Activated CD4-positive, alpha-beta T cell treated with anti-CD3 and anti-CD28 coated beads, Interleukin-2, amount 10 ng/mL, durations not matched to agents 24 days and 14 days (primary cell): ENCODE measurements around the gene ABHD6. TPM values are rescaled to one million over a fixed set of nuclear protein-coding genes. Genes with fewer than 3 reads are reported as not detected.
"Not testable (repeated sequence)": the region's sequence is repeated elsewhere in the genome, so short reads cannot be mapped to it uniquely, and the experiment has no call there.

Experiments used
- DNase-seq: peaks from one replicate; pipeline ENCODE4 v3.0.0; 2022
- H3K27ac Mint-ChIP-seq: one replicate; pipeline ENCODE4 v1.8.0; 2022; ENCODE audit warnings: mild to moderate bottlenecking, mixed read lengths
- H3K27me3 Mint-ChIP-seq: one replicate; pipeline ENCODE4 v1.8.0; 2022; ENCODE audit warnings: mixed read lengths
- H3K36me3 Mint-ChIP-seq: one replicate; pipeline ENCODE4 v1.8.0; 2022; ENCODE audit warnings: low read depth, mild to moderate bottlenecking, mixed read lengths
- H3K4me1 Mint-ChIP-seq: one replicate; pipeline ENCODE4 v1.8.0; 2021; ENCODE audit warnings: mixed read lengths
- H3K4me3 Mint-ChIP-seq: one replicate; pipeline ENCODE4 v1.8.0; 2022; ENCODE audit warnings: mild to moderate bottlenecking, moderate library complexity, mixed read lengths
- H3K9me3 Mint-ChIP-seq: one replicate; pipeline ENCODE4 v1.8.0; 2021; ENCODE audit warnings: mixed read lengths
- intact Hi-C: fragments of 100-400 bp; cut with micrococcal nuclease; formaldehyde crosslinking; loops from one replicate; pipeline ENCODE4 v1.15.1; 2023
- total RNA-seq: library from RNA; stranded (reverse); gene quantifications from 2 replicates; pipeline ENCODE4 v1.2.3, GENCODE V29; 2022

Gene ABHD6
- total RNA-seq, 1 donor from 2014 or later = 9.8 TPM

- H3K9me3 Mint-ChIP-seq = no peaks in the 10 kb centered on the region
- H3K36me3 Mint-ChIP-seq = peaks cover 2% of the 10 kb centered on the region
- H3K27ac Mint-ChIP-seq = no peak overlapping the region
- H3K4me3 Mint-ChIP-seq = no peak overlapping the region
- no peaks in the 10 kb centered on the region for H3K4me1 Mint-ChIP-seq
- intact Hi-C loops = no loop called here
- no peaks in the 10 kb centered on the region for H3K27me3 Mint-ChIP-seq
- no peak for DNase-seq
These were observed 50.6 kb downstream of the ABHD6 start for GRCh38 chr3:58288011-58288728.

DNA sequence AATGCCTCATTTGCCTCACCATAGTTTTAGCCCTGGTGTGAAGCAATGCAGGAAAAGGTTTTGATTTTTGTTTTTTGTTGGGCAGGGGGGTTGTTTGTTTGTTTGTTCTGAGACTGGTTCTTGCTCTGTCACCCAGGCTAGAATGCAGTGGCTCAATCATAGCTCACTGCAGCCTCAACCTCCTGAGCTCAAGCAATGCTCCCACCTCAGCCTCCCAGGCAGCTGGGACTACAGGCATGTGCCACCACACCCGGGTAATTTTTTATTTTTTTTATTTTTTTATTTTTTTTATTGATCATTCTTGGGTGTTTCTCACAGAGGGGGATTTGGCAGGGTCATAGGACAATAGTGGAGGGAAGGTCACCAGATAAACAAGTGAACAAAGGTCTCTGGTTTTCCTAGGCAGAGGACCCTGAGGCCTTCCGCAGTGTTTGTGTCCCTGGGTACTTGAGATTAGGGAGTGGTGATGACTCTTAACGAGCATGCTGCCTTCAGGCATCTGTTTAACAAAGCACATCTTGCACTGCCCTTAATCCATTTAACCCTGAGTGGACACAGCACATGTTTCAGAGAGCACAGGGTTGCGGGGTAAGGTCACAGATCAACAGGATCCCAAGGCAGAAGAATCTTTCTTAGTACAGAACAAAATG lies 51.5 kb downstream of the ABHD6 start:
- H3K4me1 Mint-ChIP-seq, intact Hi-C loops, H3K27ac Mint-ChIP-seq, H3K27me3 Mint-ChIP-seq, H3K4me3 Mint-ChIP-seq, H3K9me3 Mint-ChIP-seq, DNase-seq, H3K36me3 Mint-ChIP-seq: not testable (repeated sequence)

DNA sequence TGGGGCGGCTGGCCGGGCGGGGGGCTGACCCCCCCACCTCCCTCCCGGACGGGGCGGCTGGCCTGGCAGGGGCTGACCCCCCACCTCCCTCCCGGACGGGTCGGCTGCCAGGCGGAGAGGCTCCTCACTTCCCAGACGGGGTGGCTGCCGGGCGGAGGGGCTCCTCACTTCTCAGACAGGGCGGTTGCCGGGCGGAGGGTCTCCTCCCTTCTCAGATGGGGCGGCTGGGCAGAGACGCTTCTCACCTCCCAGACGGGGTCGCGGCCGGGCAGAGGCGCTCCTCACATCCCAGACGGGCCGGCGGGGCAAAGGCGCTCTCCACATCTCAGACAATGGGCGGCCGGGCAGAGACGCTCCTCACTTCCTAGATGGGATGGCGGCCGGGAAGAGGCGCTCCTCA lies 52.9 kb downstream of the ABHD6 start:
- H3K9me3 Mint-ChIP-seq, intact Hi-C loops, H3K27me3 Mint-ChIP-seq, H3K27ac Mint-ChIP-seq, H3K4me1 Mint-ChIP-seq, DNase-seq, H3K36me3 Mint-ChIP-seq, H3K4me3 Mint-ChIP-seq: not testable (repeated sequence)

GRCh38 chr3:58291671-58292338 lies 54.2 kb downstream of the ABHD6 start:
- no peaks in the 10 kb centered on the region for H3K27me3 Mint-ChIP-seq
- no peaks in the 10 kb centered on the region for H3K36me3 Mint-ChIP-seq
- intact Hi-C loops = no loop called here
- H3K4me1 Mint-ChIP-seq = no peaks in the 10 kb centered on the region
- no peak overlapping the region for H3K4me3 Mint-ChIP-seq
- no peaks in the 10 kb centered on the region for H3K9me3 Mint-ChIP-seq
- no peak overlapping the region for H3K27ac Mint-ChIP-seq
- DNase-seq = no peak

DNA sequence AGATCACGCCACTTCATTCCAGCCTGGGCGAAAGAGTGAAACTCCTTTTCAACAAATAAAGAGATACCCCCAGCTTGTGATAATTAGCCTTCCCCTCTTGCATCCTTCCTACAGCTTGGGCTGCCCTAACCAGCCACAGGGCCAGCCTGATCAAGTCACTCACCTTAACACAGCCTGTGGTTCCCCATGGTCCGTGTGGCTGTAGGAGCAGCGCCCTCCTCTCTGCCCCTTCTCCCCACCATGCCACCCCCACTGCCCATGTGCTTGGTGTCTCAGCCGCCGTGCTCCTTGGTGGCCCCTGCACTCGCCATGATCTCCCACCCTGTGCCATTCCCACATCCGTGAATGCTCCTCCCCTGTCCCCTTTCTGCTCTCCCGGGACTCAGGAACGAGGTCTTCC lies 55.3 kb downstream of the ABHD6 start:
- Mint-ChIP-seq H3K36me3 (no peaks in the 10 kb centered on the region), H3K9me3 (no peaks in the 10 kb centered on the region), H3K27me3 (no peaks in the 10 kb centered on the region), H3K4me1 (no peaks in the 10 kb centered on the region), H3K4me3 (no peak overlapping the region), H3K27ac (no peak overlapping the region)
- DNase-seq = no peak
- intact Hi-C loops = no loop called here

GRCh38 chr3:58293516-58293915 lies 55.9 kb downstream of the ABHD6 start:
- no peak overlapping the region for H3K27ac Mint-ChIP-seq
- no peaks in the 10 kb centered on the region for H3K4me1 Mint-ChIP-seq
- H3K27me3 Mint-ChIP-seq = no peaks in the 10 kb centered on the region
- no peaks in the 10 kb centered on the region for H3K36me3 Mint-ChIP-seq
- no peak for DNase-seq
- intact Hi-C loops = no loop called here
- H3K9me3 Mint-ChIP-seq = no peaks in the 10 kb centered on the region
- H3K4me3 Mint-ChIP-seq = no peak overlapping the region

- DNase-seq = no peak
- no peaks in the 10 kb centered on the region for H3K4me1 Mint-ChIP-seq
- intact Hi-C loops = no loop called here
- no peaks in the 10 kb centered on the region for H3K9me3 Mint-ChIP-seq
- no peaks in the 10 kb centered on the region for H3K36me3 Mint-ChIP-seq
- no peak overlapping the region for H3K27ac Mint-ChIP-seq
- H3K27me3 Mint-ChIP-seq = peaks cover 10% of the 10 kb centered on the region
- H3K4me3 Mint-ChIP-seq = no peak overlapping the region
These were observed 58.7 kb downstream of the ABHD6 start for GRCh38 chr3:58296269-58296668.

DNA sequence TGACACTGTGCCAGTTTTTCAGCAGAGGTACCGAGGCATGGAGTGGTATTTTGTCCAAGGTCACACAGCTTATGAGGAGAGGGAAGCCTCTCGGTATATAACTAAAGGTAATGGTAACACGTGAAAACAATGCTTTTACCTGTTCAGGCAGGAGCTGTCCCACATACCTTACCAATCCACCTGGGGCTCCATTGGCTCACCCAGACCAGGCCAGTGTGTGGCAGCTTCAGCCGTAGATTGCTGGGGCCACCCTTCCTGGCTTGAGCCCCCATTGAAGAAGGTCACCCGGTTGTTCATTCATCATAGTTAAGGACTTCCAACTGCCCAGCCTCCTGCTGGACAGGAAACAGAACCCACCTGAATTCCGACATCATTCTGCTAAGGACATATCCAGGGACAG lies 59.3 kb downstream of the ABHD6 start:
- intact Hi-C loops = no loop called here
- Mint-ChIP-seq H3K4me1 (no peaks in the 10 kb centered on the region), H3K27ac (no peak overlapping the region), H3K27me3 (peaks cover 11% of the 10 kb centered on the region), H3K4me3 (no peak overlapping the region), H3K9me3 (no peaks in the 10 kb centered on the region), H3K36me3 (no peaks in the 10 kb centered on the region)
- DNase-seq = no peak

- Mint-ChIP-seq H3K4me3 (no peak overlapping the region), H3K9me3 (no peaks in the 10 kb centered on the region), H3K27me3 (peaks cover 18% of the 10 kb centered on the region), H3K27ac (no peak overlapping the region), H3K4me1 (no peaks in the 10 kb centered on the region), H3K36me3 (no peaks in the 10 kb centered on the region)
- no peak for DNase-seq
- intact Hi-C loops = no loop called here
These were observed 60.6 kb downstream of the ABHD6 start for GRCh38 chr3:58298190-58298589.

GRCh38 chr3:58299075-58299474 lies 61.5 kb downstream of the ABHD6 start:
- H3K27me3 Mint-ChIP-seq = peaks cover 18% of the 10 kb centered on the region
- DNase-seq = no peak
- H3K9me3 Mint-ChIP-seq = no peaks in the 10 kb centered on the region
- no peak overlapping the region for H3K4me3 Mint-ChIP-seq
- H3K27ac Mint-ChIP-seq = no peak overlapping the region
- H3K4me1 Mint-ChIP-seq = no peaks in the 10 kb centered on the region
- H3K36me3 Mint-ChIP-seq = no peaks in the 10 kb centered on the region
- intact Hi-C loops = no loop called here

GRCh38 chr3:58299839-58300516 lies 62.4 kb downstream of the ABHD6 start:
- Mint-ChIP-seq H3K4me3 (no peak overlapping the region), H3K27ac (no peak overlapping the region), H3K27me3 (peaks cover 18% of the 10 kb centered on the region), H3K9me3 (no peaks in the 10 kb centered on the region), H3K4me1 (no peaks in the 10 kb centered on the region), H3K36me3 (no peaks in the 10 kb centered on the region)
- no peak for DNase-seq
- intact Hi-C loops = loop anchor here (1.0 to 10.0 kb wide), 2 partner anchors 113 to 295 kb away; partner anchors contain the start of gene FLNB

DNA sequence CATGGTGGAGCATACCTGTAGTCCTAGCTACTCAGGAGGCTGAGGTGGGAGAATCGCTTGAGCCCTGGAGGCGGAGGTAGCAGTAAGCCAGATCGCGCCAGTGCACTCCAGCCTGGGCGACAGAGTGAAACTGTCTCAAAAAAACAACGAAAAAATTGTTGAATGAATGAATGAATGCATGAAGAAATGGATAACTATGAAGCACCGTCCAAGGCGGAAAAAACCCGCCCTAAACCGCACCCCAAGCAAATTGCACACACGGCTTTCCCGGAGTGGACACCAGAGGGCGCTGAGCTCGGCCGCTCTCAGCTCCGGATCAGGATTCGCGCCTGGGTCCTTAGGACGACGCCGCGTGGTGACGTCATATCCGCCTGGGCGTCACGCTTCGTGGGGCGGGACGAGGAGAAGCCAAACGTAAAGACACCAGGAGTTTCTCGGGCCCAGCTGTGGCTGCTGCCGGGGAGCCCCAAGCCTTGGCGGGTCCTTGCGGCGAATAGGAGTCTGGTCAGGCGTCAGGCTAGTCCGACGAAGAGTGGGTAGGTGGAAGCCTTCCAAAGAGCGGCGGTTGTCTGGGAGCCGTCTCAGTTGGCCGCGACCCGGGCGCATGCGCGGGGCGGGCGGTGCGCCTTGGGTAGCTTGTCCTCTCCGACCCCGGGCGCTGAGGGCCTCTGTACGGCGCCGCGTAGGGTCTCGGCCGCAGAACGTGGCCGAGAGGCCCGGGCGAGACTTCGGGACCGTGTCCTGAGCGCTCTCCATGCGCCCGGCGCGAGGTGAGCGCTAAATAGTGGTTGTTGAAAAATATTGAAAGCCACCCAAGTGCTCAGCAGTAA lies 68.5 kb downstream of the ABHD6 start, which contains the start of the genes HTD2 and RPP14:
Gene HTD2, plus strand, starts transcription at position 639 of the 830 bp plus-strand sequence. CDS start 11,094 bp downstream, outside the sequence.
Gene RPP14, plus strand, starts transcription at position 364 of the 830 bp plus-strand sequence. CDS start 4,085 bp downstream, outside the sequence.
- no peaks in the 10 kb centered on the region for H3K9me3 Mint-ChIP-seq
- peak within 1 kb of the TSS; percentile 99 for H3K27ac Mint-ChIP-seq
- DNase-seq = peak; percentile 100
- intact Hi-C loops = loop anchor here (1.0 to 10.0 kb wide), 11 partner anchors 18 to 709 kb away; partner anchors contain the start of genes ABHD6, ARF4, FLNB and PDHB
- H3K4me3 Mint-ChIP-seq = peak within 1 kb of the TSS; percentile 98
- peaks cover 22% of the 10 kb centered on the region for H3K4me1 Mint-ChIP-seq
- H3K27me3 Mint-ChIP-seq = peaks cover 10% of the 10 kb centered on the region
- H3K36me3 Mint-ChIP-seq = peaks cover 24% of the 10 kb centered on the region
